ENCODE data around the gene GMDS.

Gene GMDS

GRCh38 chr6:1654054-1654453, 591.4 kb downstream of the GMDS start:
- Histone ChIP-seq H3K4me1 (ENCODE audit: control insufficient read depth, insufficient read depth, low read depth, low read length) (peaks cover 8% of the 10 kb centered on the region), H2AFZ (ENCODE audit: low read depth, low read length) (no peak overlapping the region), H3K27ac (ENCODE audit: low read length, poor library complexity, severe bottlenecking) (no peak overlapping the region), H2BK12ac (ENCODE audit: low read length in 2 of 2) (no peak overlapping the region), H2BK15ac (ENCODE audit: low read depth, poor library complexity, severe bottlenecking) (no peak overlapping the region), H3K79me1 (replicated peaks; ENCODE audit: low read length, poor library complexity, severe bottlenecking) (no peaks in the 10 kb centered on the region), H3K23ac (ENCODE audit: low read length in 2 of 2) (no peak overlapping the region), H3K9me3 (ENCODE audit: control insufficient read depth, low read length) (no peaks in the 10 kb centered on the region), H2BK5ac (ENCODE audit: low read depth, low read length, poor library complexity, severe bottlenecking) (no peak overlapping the region), H3K27me3 (ENCODE audit: control insufficient read depth in 1 of 2, insufficient read depth in 1 of 2, low read length in 2 of 2) (no peaks in the 10 kb centered on the region), H3K36me3 (ENCODE audit: control insufficient read depth in 1 of 2, insufficient read depth in 2 of 2, low read depth in 1 of 2, low read length in 2 of 2) (peaks cover 0 to 4% of the 10 kb centered on the region in 2 experiments), H3K4me2 (ENCODE audit: low read length, poor library complexity, severe bottlenecking) (no peak overlapping the region), H3K18ac (ENCODE audit: low read depth in 1 of 2, low read length in 2 of 2) (no peak overlapping the region), H2AK5ac (ENCODE audit: low read length, severe bottlenecking) (no peak overlapping the region), H3K14ac (ENCODE audit: low read length in 2 of 2) (no peak overlapping the region), H3K9ac (ENCODE audit: low read length) (no peak overlapping the region), H2BK120ac (ENCODE audit: low read depth, low read length) (no peak overlapping the region), H3K4me3 (ENCODE audit: insufficient read depth in 1 of 2, low read depth in 1 of 2, low read length in 2 of 2) (no peak overlapping the region), H4K91ac (ENCODE audit: low read length) (no peak overlapping the region), H3K4ac (ENCODE audit: low read depth in 1 of 2, low read length in 2 of 2) (no peak overlapping the region), H4K8ac (ENCODE audit: low read length) (no peak overlapping the region)
- 92% methylated on average over 2 of the region's 4 CpGs for WGBS
- DNase-seq = no peak

- H3K23ac ChIP-seq (ENCODE audit: low read length in 2 of 2) = peak overlapping the region in 1 of 2 experiments; percentile 23
- 88% methylated on average over 10 of the region's 10 CpGs for WGBS
- H4K8ac ChIP-seq (ENCODE audit: low read length) = no peak overlapping the region
- peaks cover 8% of the 10 kb centered on the region for H3K4me1 ChIP-seq (ENCODE audit: control insufficient read depth, insufficient read depth, low read depth, low read length)
- H3K4ac ChIP-seq (ENCODE audit: low read depth in 1 of 2, low read length in 2 of 2) = no peak overlapping the region
- peaks cover 0 to 4% of the 10 kb centered on the region in 2 experiments for H3K36me3 ChIP-seq (ENCODE audit: control insufficient read depth in 1 of 2, insufficient read depth in 2 of 2, low read depth in 1 of 2, low read length in 2 of 2)
- DNase-seq = no peak
- H4K91ac ChIP-seq (ENCODE audit: low read length) = no peak overlapping the region
- no peaks in the 10 kb centered on the region for H3K27me3 ChIP-seq (ENCODE audit: control insufficient read depth in 1 of 2, insufficient read depth in 1 of 2, low read length in 2 of 2)
- H2BK15ac ChIP-seq (ENCODE audit: low read depth, poor library complexity, severe bottlenecking) = no peak overlapping the region
- H3K4me2 ChIP-seq (ENCODE audit: low read length, poor library complexity, severe bottlenecking) = no peak overlapping the region
- H3K14ac ChIP-seq (ENCODE audit: low read length in 2 of 2) = peak overlapping the region in 1 of 2 experiments; percentile 18
- no peak overlapping the region for H3K18ac ChIP-seq (ENCODE audit: low read depth in 1 of 2, low read length in 2 of 2)
- no peaks in the 10 kb centered on the region for H3K9me3 ChIP-seq (ENCODE audit: control insufficient read depth, low read length)
- H2AK5ac ChIP-seq (ENCODE audit: low read length, severe bottlenecking) = no peak overlapping the region
- no peak overlapping the region for H3K27ac ChIP-seq (ENCODE audit: low read length, poor library complexity, severe bottlenecking)
- H3K4me3 ChIP-seq (ENCODE audit: insufficient read depth in 1 of 2, low read depth in 1 of 2, low read length in 2 of 2) = no peak overlapping the region
- H3K9ac ChIP-seq (ENCODE audit: low read length) = no peak overlapping the region
- H2BK5ac ChIP-seq (ENCODE audit: low read depth, low read length, poor library complexity, severe bottlenecking) = no peak overlapping the region
- H2AFZ ChIP-seq (ENCODE audit: low read depth, low read length) = no peak overlapping the region
- H3K79me1 ChIP-seq (replicated peaks; ENCODE audit: low read length, poor library complexity, severe bottlenecking) = no peaks in the 10 kb centered on the region
- H2BK12ac ChIP-seq (ENCODE audit: low read length in 2 of 2) = no peak overlapping the region
- no peak overlapping the region for H2BK120ac ChIP-seq (ENCODE audit: low read depth, low read length)
Observed at GRCh38 chr6:1652842-1653241, 592.6 kb downstream of the GMDS start.

- Histone ChIP-seq H2AFZ (ENCODE audit: low read depth, low read length) (no peak overlapping the region), H3K79me1 (replicated peaks; ENCODE audit: low read length, poor library complexity, severe bottlenecking) (no peaks in the 10 kb centered on the region), H3K36me3 (ENCODE audit: control insufficient read depth in 1 of 2, insufficient read depth in 2 of 2, low read depth in 1 of 2, low read length in 2 of 2) (peaks cover 0 to 11% of the 10 kb centered on the region in 2 experiments)
Observed at GRCh38 chr6:1651362-1651761, 594.0 kb downstream of the GMDS start.

GRCh38 chr6:1645466-1646185, 599.8 kb downstream of the GMDS start:
- no peak for DNase-seq
- no peak overlapping the region for H3K14ac ChIP-seq (ENCODE audit: low read length in 2 of 2)
- H3K9me3 ChIP-seq (ENCODE audit: control insufficient read depth, low read length) = peaks cover 3% of the 10 kb centered on the region
- no peak overlapping the region for H2BK120ac ChIP-seq (ENCODE audit: low read depth, low read length)
- no peak overlapping the region for H3K9ac ChIP-seq (ENCODE audit: low read length)
- H2AK5ac ChIP-seq (ENCODE audit: low read length, severe bottlenecking) = no peak overlapping the region
- H4K8ac ChIP-seq (ENCODE audit: low read length) = no peak overlapping the region
- no peak overlapping the region for H3K4me2 ChIP-seq (ENCODE audit: low read length, poor library complexity, severe bottlenecking)
- H3K4me3 ChIP-seq (ENCODE audit: insufficient read depth in 1 of 2, low read depth in 1 of 2, low read length in 2 of 2) = no peak overlapping the region
- no peak overlapping the region for H3K23ac ChIP-seq (ENCODE audit: low read length in 2 of 2)
- no peaks in the 10 kb centered on the region for H3K79me1 ChIP-seq (replicated peaks; ENCODE audit: low read length, poor library complexity, severe bottlenecking)
- no peak overlapping the region for H2BK15ac ChIP-seq (ENCODE audit: low read depth, poor library complexity, severe bottlenecking)
- no peak overlapping the region for H3K27ac ChIP-seq (ENCODE audit: low read length, poor library complexity, severe bottlenecking)
- no peak overlapping the region for H3K18ac ChIP-seq (ENCODE audit: low read depth in 1 of 2, low read length in 2 of 2)
- no peaks in the 10 kb centered on the region for H3K27me3 ChIP-seq (ENCODE audit: control insufficient read depth in 1 of 2, insufficient read depth in 1 of 2, low read length in 2 of 2)
- no peaks in the 10 kb centered on the region for H3K4me1 ChIP-seq (ENCODE audit: control insufficient read depth, insufficient read depth, low read depth, low read length)
- H4K91ac ChIP-seq (ENCODE audit: low read length) = no peak overlapping the region
- no peak overlapping the region for H2BK5ac ChIP-seq (ENCODE audit: low read depth, low read length, poor library complexity, severe bottlenecking)
- no peak overlapping the region for H3K4ac ChIP-seq (ENCODE audit: low read depth in 1 of 2, low read length in 2 of 2)
- whole genome bisulfite sequencing = 90% methylated on average over 14 of the region's 14 CpGs
- H2AFZ ChIP-seq (ENCODE audit: low read depth, low read length) = no peak overlapping the region
- no peak overlapping the region for H2BK12ac ChIP-seq (ENCODE audit: low read length in 2 of 2)
- peaks cover 0 to 6% of the 10 kb centered on the region in 2 experiments for H3K36me3 ChIP-seq (ENCODE audit: control insufficient read depth in 1 of 2, insufficient read depth in 2 of 2, low read depth in 1 of 2, low read length in 2 of 2)

More at GRCh38 chr6:1651362-1651761, 594.0 kb downstream of the GMDS start:
- Histone ChIP-seq H3K18ac (ENCODE audit: low read depth in 1 of 2, low read length in 2 of 2) (no peak overlapping the region), H3K9ac (ENCODE audit: low read length) (no peak overlapping the region), H2BK5ac (ENCODE audit: low read depth, low read length, poor library complexity, severe bottlenecking) (no peak overlapping the region), H3K9me3 (ENCODE audit: control insufficient read depth, low read length) (peaks cover 3% of the 10 kb centered on the region), H2BK120ac (ENCODE audit: low read depth, low read length) (no peak overlapping the region), H3K4me2 (ENCODE audit: low read length, poor library complexity, severe bottlenecking) (no peak overlapping the region), H3K27me3 (ENCODE audit: control insufficient read depth in 1 of 2, insufficient read depth in 1 of 2, low read length in 2 of 2) (no peaks in the 10 kb centered on the region), H3K27ac (ENCODE audit: low read length, poor library complexity, severe bottlenecking) (no peak overlapping the region), H2AK5ac (ENCODE audit: low read length, severe bottlenecking) (no peak overlapping the region), H3K14ac (ENCODE audit: low read length in 2 of 2) (no peak overlapping the region), H4K91ac (ENCODE audit: low read length) (no peak overlapping the region), H3K4me1 (ENCODE audit: control insufficient read depth, insufficient read depth, low read depth, low read length) (no peaks in the 10 kb centered on the region), H3K23ac (ENCODE audit: low read length in 2 of 2) (no peak overlapping the region), H3K4ac (ENCODE audit: low read depth in 1 of 2, low read length in 2 of 2) (no peak overlapping the region), H2BK15ac (ENCODE audit: low read depth, poor library complexity, severe bottlenecking) (no peak overlapping the region), H2BK12ac (ENCODE audit: low read length in 2 of 2) (no peak overlapping the region), H4K8ac (ENCODE audit: low read length) (no peak overlapping the region), H3K4me3 (ENCODE audit: insufficient read depth in 1 of 2, low read depth in 1 of 2, low read length in 2 of 2) (no peak overlapping the region)
- WGBS = 95% methylated on average over 2 of the region's 3 CpGs
- DNase-seq = no peak

Data from mesenchymal stem cell (in vitro differentiated cells and primary cell).